Hepatic stellate cell (primary cell): ENCODE data around the gene CTSS.
"Not testable (repeated sequence)": the region's sequence is repeated elsewhere in the genome, so short reads cannot be mapped to it uniquely, and the experiment has no call there.

Experiments used
- DNase-seq: peaks from one replicate; pipeline ENCODE4 v3.0.0; 2011; ENCODE audit warnings: low spot score

Gene CTSS

DNA sequence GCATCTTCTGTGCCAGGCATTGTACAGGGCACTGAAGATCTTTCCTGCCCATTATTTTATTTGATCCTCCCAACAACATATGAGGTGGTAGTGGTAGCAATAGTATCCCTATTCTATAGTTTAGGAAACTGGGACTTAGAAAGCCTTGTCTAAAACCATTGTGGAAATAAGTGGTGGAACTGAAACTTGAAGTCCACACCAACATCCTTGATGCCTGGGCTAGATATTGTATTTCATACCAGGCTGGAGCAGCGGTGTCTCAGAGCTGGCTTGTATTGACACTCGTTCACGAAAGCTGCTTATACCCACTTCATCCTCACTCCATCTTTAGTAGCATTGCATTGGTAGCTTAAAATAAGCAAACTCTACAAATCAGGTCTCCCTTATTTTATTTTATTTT lies 9.7 kb upstream of the CTSS start:
- DNase-seq: no peak

DNA sequence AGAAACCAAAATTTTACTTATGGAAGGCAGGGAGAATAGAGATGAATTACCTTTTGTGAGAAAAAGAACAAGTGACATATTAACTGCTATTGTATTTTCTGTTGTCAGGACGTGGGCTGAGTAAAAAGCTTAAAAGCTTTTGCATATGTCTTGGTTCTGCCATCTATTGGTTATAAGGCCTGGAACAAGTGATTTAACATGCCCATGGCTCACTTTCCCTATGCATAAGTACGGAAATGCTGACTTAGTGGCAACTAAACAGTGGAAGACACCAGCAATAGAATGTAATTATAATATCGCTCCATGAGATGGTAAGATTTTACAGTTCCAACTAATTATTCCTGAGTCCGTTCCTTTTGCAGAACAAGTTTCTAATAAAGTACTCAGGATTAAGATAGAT lies 6.7 kb upstream of the CTSS start:
- DNase-seq: no peak

DNA sequence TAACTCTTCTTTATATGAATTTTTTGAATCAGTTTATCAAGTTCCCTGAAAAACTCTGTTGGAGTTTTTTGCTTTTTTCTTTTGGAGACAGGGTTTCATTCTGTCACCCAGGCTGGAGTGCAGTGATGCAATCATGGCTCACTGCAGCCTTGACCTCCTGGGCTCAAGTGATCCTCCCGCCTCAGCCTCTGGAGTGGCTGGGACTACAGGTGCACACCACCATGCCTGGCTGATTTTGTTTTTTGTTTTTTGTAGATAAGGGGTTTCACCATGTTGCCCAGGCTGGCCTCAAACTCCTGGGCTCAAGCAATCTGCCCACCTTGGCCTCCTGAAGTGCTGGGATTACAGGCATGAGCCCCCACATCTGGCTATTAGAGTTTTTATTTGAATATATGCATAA lies 2.1 kb upstream of the CTSS start:
- DNase-seq: not testable (repeated sequence)

- DNase-seq: not testable (repeated sequence)
Measured at GRCh38 chr1:150765977-150766301, 361 bp upstream of the CTSS start.

DNA sequence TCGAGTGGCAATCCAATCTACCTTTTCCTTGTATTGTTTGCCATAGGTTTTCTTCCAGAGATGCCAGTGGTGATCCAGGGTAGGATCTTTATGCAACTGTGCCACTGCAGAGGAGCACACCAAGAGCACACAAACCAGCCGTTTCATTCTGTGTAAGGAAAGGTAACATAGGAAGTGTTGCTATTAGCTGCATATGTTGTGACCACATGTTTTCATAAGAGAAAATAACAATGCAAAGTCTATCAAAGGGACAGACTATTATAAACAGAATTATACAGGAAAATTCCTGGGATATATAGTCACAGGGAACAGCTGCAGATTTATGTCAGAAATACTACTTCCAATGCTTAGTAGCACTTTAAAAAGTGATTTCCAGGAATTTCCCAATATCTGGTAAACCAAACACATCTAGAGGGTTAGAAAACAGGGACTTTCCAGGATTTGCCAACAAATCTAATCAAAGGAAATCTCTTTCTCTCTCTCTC lies 919 bp downstream of the CTSS start:
- DNase-seq: peak; percentile 31

- no peak for DNase-seq
Measured at GRCh38 chr1:150763018-150763417, 2.6 kb downstream of the CTSS start.

DNA sequence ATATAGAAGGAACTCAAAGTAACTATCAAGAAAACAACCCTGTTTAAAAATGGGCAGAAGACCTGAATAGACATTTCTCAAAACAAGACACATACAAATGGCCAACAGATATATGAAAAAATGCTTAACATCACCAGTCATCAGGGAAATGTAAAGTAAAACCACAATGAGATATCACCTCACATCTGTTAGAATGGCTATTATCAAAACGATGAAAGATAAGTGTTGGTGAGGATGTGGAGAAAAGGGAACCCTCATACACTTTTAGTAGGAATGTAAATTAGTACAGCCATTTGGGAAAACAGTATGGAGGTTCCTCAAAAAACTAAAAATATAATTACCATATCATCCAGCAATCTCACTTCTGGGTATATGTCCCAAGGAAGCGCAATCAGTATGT lies 3.0 kb downstream of the CTSS start:
- no peak for DNase-seq

GRCh38 chr1:150761801-150762200 lies 3.8 kb downstream of the CTSS start:
- no peak for DNase-seq

DNA sequence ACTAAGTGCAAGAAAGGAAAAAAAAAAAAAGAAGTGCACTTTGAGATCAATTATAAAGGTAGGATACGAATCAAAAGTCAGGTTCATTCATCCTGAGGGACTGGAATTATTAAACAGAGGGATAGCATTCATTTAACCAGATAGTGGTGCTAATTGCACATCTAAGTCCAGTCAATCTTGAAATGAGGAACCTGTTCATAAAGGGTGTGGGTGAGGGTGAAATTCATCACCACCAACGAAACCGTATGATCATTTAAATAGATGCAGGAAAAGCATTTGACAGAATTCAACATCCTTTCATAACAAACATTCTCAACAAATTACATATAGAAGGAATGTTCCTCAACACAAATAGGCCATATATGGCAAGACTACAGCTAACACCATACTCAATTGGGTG lies 5.6 kb downstream of the CTSS start:
- DNase-seq: no peak

DNA sequence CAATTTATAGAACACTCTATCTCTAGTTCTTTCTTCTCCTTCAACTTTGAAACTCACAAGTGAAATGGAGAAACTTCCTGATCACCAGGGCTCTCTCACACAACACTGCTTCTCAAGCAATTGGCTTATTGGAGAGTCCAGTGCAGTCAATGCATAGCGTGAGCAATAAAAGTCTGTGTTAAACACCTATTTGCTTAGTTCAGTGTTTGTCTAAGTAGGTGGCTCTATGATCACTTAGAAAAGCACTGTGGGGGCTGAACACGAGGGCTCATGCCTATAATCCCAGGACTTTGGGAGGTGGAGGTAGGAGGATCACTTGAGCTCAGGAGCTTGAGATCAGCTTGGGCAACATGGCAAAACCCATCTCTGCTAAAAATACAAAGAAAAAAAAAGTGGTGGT lies 12.2 kb downstream of the CTSS start:
- no peak for DNase-seq

DNA sequence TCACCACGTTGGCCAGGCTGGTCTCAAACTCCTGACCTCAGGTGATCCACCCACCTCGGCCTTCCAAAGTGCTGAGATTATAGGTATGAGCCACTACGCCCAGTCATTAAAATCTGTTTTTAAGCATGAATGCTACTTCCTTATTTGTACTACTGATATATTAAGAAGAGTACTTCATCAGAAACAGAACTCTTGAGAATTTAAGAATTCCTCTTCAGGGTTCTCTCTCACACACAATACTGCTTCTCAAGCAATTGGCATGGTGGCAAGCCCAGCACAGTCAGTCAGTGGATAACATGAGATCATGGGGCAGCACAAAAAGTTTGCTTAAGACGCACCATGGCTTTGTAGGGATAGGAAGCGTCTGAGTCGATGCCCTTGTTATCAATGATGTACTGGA lies 14.1 kb downstream of the CTSS start:
- DNase-seq: no peak

- no peak for DNase-seq
Measured at GRCh38 chr1:150749720-150750311, 15.8 kb downstream of the CTSS start.

- DNase-seq: no peak
Measured at GRCh38 chr1:150748878-150749719, 16.5 kb downstream of the CTSS start.

DNA sequence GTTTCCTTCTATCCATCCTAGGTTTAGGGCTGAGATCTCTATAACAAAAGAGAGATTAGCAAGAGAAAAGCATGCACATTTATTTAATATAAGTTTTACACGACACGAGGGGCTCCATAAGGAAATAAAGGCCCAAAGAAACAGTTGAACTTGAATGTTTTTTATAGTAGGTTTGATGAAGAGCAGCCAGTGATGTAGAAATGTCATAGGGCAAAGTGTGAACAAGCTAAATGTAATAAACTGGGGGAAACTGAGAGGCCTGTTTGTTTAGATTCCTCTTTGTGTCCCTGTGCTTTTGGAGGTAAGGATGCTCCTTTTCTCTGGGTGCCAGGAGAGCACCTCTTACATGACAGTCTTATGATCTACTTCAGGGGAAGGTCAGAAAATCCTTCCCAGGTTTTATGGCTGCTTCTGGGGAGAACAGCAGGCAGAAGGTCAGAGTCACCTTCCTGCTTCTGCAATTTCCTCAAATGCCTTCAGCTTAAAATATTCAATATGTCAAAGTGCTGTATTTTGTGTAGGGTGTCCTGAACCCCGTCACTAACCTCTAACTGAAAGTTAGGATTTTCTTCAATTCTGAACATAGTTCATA lies 35.4 kb downstream of the CTSS start:
- DNase-seq: no peak

DNA sequence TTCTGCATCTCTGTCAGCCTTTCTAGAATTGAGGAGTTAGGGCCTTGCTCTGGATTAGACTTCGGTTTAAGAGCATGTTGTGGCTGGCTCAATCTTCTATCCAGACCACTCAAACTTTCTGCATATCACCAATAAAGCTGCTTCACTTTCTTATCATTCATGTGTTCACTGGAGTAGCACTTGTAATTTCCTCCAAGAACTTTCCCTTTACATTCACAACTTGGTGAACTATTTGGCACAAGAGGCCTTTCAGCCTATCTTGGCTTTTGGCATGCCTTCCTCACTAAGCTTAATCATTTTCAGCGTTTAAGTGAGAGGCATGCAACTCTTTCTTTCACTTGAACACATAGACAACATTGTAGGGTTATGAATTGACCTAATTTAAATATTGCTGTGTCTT lies 41.2 kb downstream of the CTSS start:
- no peak for DNase-seq

DNA sequence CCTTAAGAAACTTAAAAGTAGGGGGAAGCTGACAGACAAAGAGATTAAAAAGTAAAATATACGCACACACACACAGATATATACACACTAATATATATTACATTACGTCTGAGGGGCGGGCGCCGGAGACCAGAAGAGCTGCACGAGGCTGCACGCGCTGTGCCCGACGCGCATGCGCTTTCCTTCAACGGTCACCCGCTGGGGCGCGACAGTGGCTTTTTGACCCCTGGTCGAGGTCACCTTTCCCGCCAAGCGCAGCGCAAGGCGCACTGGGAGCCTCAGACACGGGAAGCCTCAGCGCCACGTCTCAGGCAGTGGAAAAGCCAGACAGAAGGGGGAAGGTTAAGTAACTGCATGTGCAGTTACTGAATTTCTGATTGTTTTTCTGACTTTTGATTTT lies 44.9 kb downstream of the CTSS start, which contains the start of gene HORMAD1:
Gene HORMAD1 (minus strand): TSS at position 193 of the 400 bp plus-strand sequence. CDS start 1,390 bp downstream, outside the sequence.
- DNase-seq: no peak

DNA sequence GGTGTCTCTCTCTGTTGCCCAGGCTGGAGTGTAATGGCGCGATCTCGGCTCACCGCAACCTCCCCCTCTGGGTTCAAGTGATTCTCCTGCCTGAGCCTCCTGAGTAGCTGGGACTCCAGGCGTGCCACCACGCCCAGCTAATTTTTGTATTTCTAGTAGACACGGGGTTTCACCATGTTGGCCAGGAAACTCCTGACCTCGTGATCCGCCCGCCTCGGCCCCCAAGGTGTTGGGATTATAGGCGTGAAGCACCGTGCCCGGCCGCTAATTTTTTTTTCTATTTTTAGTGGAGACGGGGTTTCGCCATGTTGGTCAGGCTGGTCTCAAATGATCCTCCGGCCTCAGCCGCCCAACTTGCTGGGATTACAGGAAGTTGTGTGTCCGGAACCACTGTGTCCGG lies 45.5 kb downstream of the CTSS start:
- no peak for DNase-seq

- DNase-seq: no peak
Measured at GRCh38 chr1:150718225-150718891, 47.2 kb downstream of the CTSS start.

DNA sequence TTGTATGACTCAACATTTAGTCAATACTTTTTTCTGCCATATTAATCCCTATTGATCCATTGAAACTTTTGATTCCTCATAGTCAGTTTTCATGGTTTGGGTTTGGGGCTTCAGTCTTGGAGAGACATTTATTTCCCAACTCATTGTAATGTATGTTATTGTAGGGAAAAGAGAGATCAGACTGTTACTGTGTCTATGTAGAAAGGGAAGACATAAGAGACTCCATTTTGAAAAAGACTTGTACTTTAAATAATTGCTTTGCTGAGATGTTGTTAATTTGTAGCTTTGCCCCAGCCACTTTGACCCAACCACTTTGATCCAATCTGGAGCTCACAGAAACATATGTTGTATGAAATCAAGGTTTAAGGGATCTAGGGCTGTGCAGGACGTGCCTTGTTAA lies 56.5 kb downstream of the CTSS start:
- not testable (repeated sequence) for DNase-seq

DNA sequence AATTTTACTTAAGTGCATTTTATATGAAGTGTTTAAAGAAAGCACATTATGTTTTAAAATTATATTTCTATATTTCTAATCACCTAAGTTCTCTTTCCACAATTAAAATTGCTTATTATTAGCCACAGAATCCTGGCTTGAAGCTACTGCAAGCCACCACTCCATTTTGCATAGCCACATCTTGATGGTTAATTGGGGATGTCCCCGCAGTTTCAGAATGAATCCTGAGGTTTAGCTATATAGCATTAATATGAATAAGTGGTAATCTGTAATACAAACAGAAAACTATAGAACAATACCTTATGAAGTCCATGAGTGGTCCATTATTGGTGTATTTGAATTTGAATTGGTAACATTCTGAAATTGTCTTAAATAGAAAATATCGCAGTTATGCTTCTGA lies 57.0 kb downstream of the CTSS start:
- no peak for DNase-seq

DNA sequence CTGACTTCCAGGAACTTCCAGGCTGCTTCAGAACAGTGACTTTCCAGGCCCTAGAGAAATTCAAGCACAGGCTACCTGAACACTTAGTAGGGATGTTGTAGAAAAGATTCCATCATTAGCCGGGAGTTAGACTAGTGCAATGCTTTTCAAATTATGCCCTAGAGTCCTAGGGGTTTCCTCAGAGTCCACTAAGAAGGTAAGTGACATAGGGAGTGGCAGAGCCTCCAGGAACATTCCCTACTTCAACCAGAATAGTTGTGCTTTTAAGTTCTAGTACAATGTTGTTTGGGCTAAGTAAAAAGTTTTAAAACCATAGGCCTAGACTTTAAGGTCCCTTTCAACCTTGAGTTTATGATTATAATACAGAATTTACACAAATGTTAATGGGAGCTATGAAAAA lies 59.5 kb downstream of the CTSS start:
- DNase-seq: no peak

GRCh38 chr1:150703427-150703826 lies 62.2 kb downstream of the CTSS start:
- DNase-seq: no peak
